Neural progenitor cell (in vitro differentiated cells): ENCODE measurements around the gene TDRKH. TPM values are rescaled to one million over a fixed set of nuclear protein-coding genes. Genes with fewer than 3 reads are reported as not detected.

Experiments
- DNase-seq: peaks from one replicate; pipeline ENCODE4 v3.0.0-alpha.2; 2016; ENCODE audit warnings: low spot score
- H2AFZ ChIP-seq: fragments of 200-600 bp; sonication (generic); replicated peaks from 2 replicates; pipeline ENCODE4 v1.6.1; 2016; ENCODE audit warnings: antibody characterized with exemption
- H3F3A ChIP-seq: fragments of 200-600 bp; sonication (generic); 2 replicates; pipeline ENCODE4 v1.6.1; 2016; ENCODE audit warnings: antibody characterized with exemption, low read depth
- H3K27ac ChIP-seq: fragments of 200-600 bp; sonication (generic); 2 replicates; pipeline ENCODE4 v1.5.1; 2016; ENCODE audit warnings: mild to moderate bottlenecking
- H3K27me3 ChIP-seq: fragments of 200-600 bp; sonication (generic); 2 replicates; pipeline ENCODE4 v1.6.1; 2016; ENCODE audit warnings: mild to moderate bottlenecking, moderate library complexity
- H3K36me3 ChIP-seq: fragments of 200-600 bp; sonication (generic); 2 replicates; pipeline ENCODE4 v1.5.1; 2016
- H3K4me1 ChIP-seq: fragments of 200-600 bp; sonication (generic); 2 replicates; pipeline ENCODE4 v1.6.1; 2016; ENCODE audit warnings: mixed run types
- H3K4me2 ChIP-seq: fragments of 200-600 bp; sonication (generic); 2 replicates; pipeline ENCODE4 v1.6.1; 2016
- H3K4me3 ChIP-seq: fragments of 200-600 bp; sonication (generic); 2 replicates; pipeline ENCODE4 v1.5.1; 2016
- H3K79me2 ChIP-seq: fragments of 200-600 bp; sonication (generic); 2 replicates; pipeline ENCODE4 v1.6.1; 2016; ENCODE audit warnings: low read depth
- H3K9ac ChIP-seq: fragments of 200-600 bp; sonication (generic); 2 replicates; pipeline ENCODE4 v1.6.1; 2016
- H3K9me3 ChIP-seq: fragments of 200-600 bp; sonication (generic); 2 replicates; pipeline ENCODE4 v1.5.1; 2016; ENCODE audit warnings: low read depth
- H4K20me1 ChIP-seq: fragments of 200-600 bp; sonication (generic); 2 replicates; pipeline ENCODE4 v1.6.1; 2016; ENCODE audit warnings: low read depth
- H3K27ac Mint-ChIP-seq: 3 replicates; pipeline ENCODE4 v1.8.0; 2021; ENCODE audit warnings: mixed read lengths
- H3K27me3 Mint-ChIP-seq: 2 replicates; pipeline ENCODE4 v1.8.0; 2022; ENCODE audit warnings: low read depth, mild to moderate bottlenecking, inconsistent platforms, moderate library complexity, mixed read lengths; ENCODE audit not compliant: insufficient read depth
- H3K36me3 Mint-ChIP-seq: 3 replicates; pipeline ENCODE4 v1.8.0; 2021; ENCODE audit warnings: mixed read lengths
- H3K4me1 Mint-ChIP-seq: 3 replicates; pipeline ENCODE4 v1.8.0; 2021; ENCODE audit warnings: mixed read lengths
- H3K4me3 Mint-ChIP-seq: 3 replicates; pipeline ENCODE4 v1.8.0; 2021; ENCODE audit warnings: mild to moderate bottlenecking, moderate library complexity, mixed read lengths
- H3K9me3 Mint-ChIP-seq: 3 replicates; pipeline ENCODE4 v1.8.0; 2020; ENCODE audit warnings: mixed read lengths
- CTCF ChIP-seq: fragments of 200-600 bp; sonication (generic); IDR thresholded peaks from 2 replicates; pipeline ENCODE4 v1.5.1; 2017; ENCODE audit warnings: antibody characterized with exemption, mild to moderate bottlenecking
- EZH2 ChIP-seq: fragments of 200-600 bp; sonication (generic); IDR thresholded peaks from 2 replicates; pipeline ENCODE4 v1.6.1; 2017; ENCODE audit warnings: antibody characterized with exemption, mild to moderate bottlenecking, moderate library complexity
- EZH2phosphoT487 ChIP-seq: fragments of 200-600 bp; sonication (generic); IDR thresholded peaks from 2 replicates; pipeline ENCODE4 v1.6.1; 2017; ENCODE audit warnings: antibody characterized with exemption
- total RNA-seq: library from RNA; depleted of rRNA; stranded (reverse); fragments of >200 nt; gene quantifications from 2 replicates; pipeline ENCODE4 v1.2.3, GENCODE V29; 2015; ENCODE audit warnings: low replicate concordance

The TDRKH gene
- total RNA-seq, 1 donor from 2014 or later, result 26.3 TPM

GRCh38 chr1:151807766-151808165 lies 17.5 kb upstream of the TDRKH start:
- no peak for TF ChIP-seq EZH2
- TF ChIP-seq EZH2phosphoT487, result no peak
- TF ChIP-seq CTCF, result no peak
- Histone ChIP-seq H3K27me3 (no peaks in the 10 kb centered on the region), H3K4me2 (no peak overlapping the region), H2AFZ (no peak overlapping the region), H3F3A (no peaks in the 10 kb centered on the region), H3K4me3 (no peak overlapping the region), H3K36me3 (no peaks in the 10 kb centered on the region), H3K9me3 (no peaks in the 10 kb centered on the region), H3K4me1 (no peaks in the 10 kb centered on the region), H3K79me2 (no peaks in the 10 kb centered on the region), H4K20me1 (no peaks in the 10 kb centered on the region), H3K27ac (no peak overlapping the region), H3K9ac (no peak overlapping the region)
- no peak for DNase-seq
- Mint-ChIP-seq H3K4me1 (peaks cover 10% of the 10 kb centered on the region), H3K4me3 (no peak overlapping the region), H3K27ac (no peak overlapping the region), H3K27me3 (peaks cover 9% of the 10 kb centered on the region), H3K9me3 (no peaks in the 10 kb centered on the region), H3K36me3 (no peaks in the 10 kb centered on the region)

GRCh38 chr1:151807131-151807530 lies 16.8 kb upstream of the TDRKH start:
- Histone ChIP-seq H3K9ac (no peak overlapping the region), H3K79me2 (no peaks in the 10 kb centered on the region), H3K36me3 (no peaks in the 10 kb centered on the region), H3K27me3 (no peaks in the 10 kb centered on the region), H3K27ac (no peak overlapping the region), H3K9me3 (no peaks in the 10 kb centered on the region), H3K4me2 (no peak overlapping the region), H3F3A (no peaks in the 10 kb centered on the region), H3K4me1 (no peaks in the 10 kb centered on the region), H3K4me3 (no peak overlapping the region), H2AFZ (no peak overlapping the region), H4K20me1 (no peaks in the 10 kb centered on the region)
- Mint-ChIP-seq H3K27ac (no peak overlapping the region), H3K4me1 (peaks cover 10% of the 10 kb centered on the region), H3K9me3 (no peaks in the 10 kb centered on the region), H3K27me3 (peaks cover 9% of the 10 kb centered on the region), H3K36me3 (no peaks in the 10 kb centered on the region), H3K4me3 (no peak overlapping the region)
- TF ChIP-seq EZH2phosphoT487, result no peak
- TF ChIP-seq EZH2, result no peak
- DNase-seq, result no peak

GRCh38 chr1:151806170-151806569 lies 15.9 kb upstream of the TDRKH start:
- Histone ChIP-seq H3K79me2 (no peaks in the 10 kb centered on the region), H3K4me3 (no peak overlapping the region), H3F3A (no peaks in the 10 kb centered on the region), H3K9me3 (no peaks in the 10 kb centered on the region), H3K9ac (no peak overlapping the region), H3K27ac (no peak overlapping the region), H3K4me2 (no peak overlapping the region), H2AFZ (no peak overlapping the region), H3K27me3 (no peaks in the 10 kb centered on the region), H3K4me1 (no peaks in the 10 kb centered on the region), H3K36me3 (no peaks in the 10 kb centered on the region), H4K20me1 (no peaks in the 10 kb centered on the region)
- Mint-ChIP-seq H3K27me3 (peaks cover 6% of the 10 kb centered on the region), H3K4me3 (no peak overlapping the region), H3K36me3 (no peaks in the 10 kb centered on the region), H3K9me3 (no peaks in the 10 kb centered on the region), H3K4me1 (peaks cover 10% of the 10 kb centered on the region), H3K27ac (no peak overlapping the region)
- no peak for DNase-seq
- TF ChIP-seq EZH2 (no peak), EZH2phosphoT487 (no peak), CTCF (no peak)

GRCh38 chr1:151805066-151805820 lies 14.9 kb upstream of the TDRKH start, which contains the start of gene LINGO4:
TSS of gene LINGO4 (minus strand) at chr1:151805419. CDS start at chr1:151802704, 2,715 bp downstream.
- no peak within 1 kb of the TSS for H3K4me2 ChIP-seq
- peaks cover 6% of the 10 kb centered on the region for H3K27me3 Mint-ChIP-seq
- no peak within 1 kb of the TSS for H3K9ac ChIP-seq
- H3K4me3 ChIP-seq, result no peak within 1 kb of the TSS
- H3K4me1 Mint-ChIP-seq, result peaks cover 9% of the 10 kb centered on the region
- no peaks in the 10 kb centered on the region for H3K9me3 Mint-ChIP-seq
- no peaks in the 10 kb centered on the region for H3K79me2 ChIP-seq
- H3K4me3 Mint-ChIP-seq, result no peak within 1 kb of the TSS
- H3K27ac ChIP-seq, result no peak within 1 kb of the TSS
- no peaks in the 10 kb centered on the region for H4K20me1 ChIP-seq
- no peaks in the 10 kb centered on the region for H3K27me3 ChIP-seq
- H2AFZ ChIP-seq, result no peak within 1 kb of the TSS
- TF ChIP-seq EZH2 (no peak), EZH2phosphoT487 (no peak), CTCF (no peak)
- no peaks in the 10 kb centered on the region for H3F3A ChIP-seq
- no peaks in the 10 kb centered on the region for H3K36me3 ChIP-seq
- H3K9me3 ChIP-seq, result no peaks in the 10 kb centered on the region
- no peaks in the 10 kb centered on the region for H3K4me1 ChIP-seq
- H3K36me3 Mint-ChIP-seq, result no peaks in the 10 kb centered on the region
- H3K27ac Mint-ChIP-seq, result no peak within 1 kb of the TSS
- no peak for DNase-seq
